K562 (cell line): ENCODE data around the gene CXCR6. TPM values are rescaled to one million over a fixed set of nuclear protein-coding genes. Genes with fewer than 3 reads are reported as not detected.

Source experiments
- ATAC-seq: fragments of 200-7000 bp; cut with Tn5 transposase; 3 replicates; pipeline ENCODE4 v1.9.1; 2020; ENCODE audit warnings: moderate library complexity
- BruUV-seq: library from RNA; stranded (reverse); fragments of 400-500 nt; replicated peaks from 2 replicates; lab custom pipeline; 2021; lab: Mats Ljungman, UMichigan
- CTCF ChIA-PET: fragments of 300-600 bp; formaldehyde crosslinking; extraction: SDS; loops from one replicate; lab custom pipeline; 2021; ENCODE audit warnings: low intra/inter-chr PET ratio; lab: Yijun Ruan, JAX
- POLR2A ChIA-PET: fragments of 300-600, 350-650 bp; sonication (Branson Sonifier 250); formaldehyde crosslinking; extraction: SDS; loops from one replicate; lab custom pipeline; 2021; ENCODE audit warnings: antibody characterized with exemption, inconsistent platforms; lab: Yijun Ruan, JAX
- DNase-seq, 4 experiments: peaks; one replicate each; pipeline versions ENCODE4 v3.0.0 to v3.0.0-alpha.2; 2011 to 2018; ENCODE audit warnings: low spot score in 3 of 4, mixed read lengths in 3 of 4; ENCODE audit errors: extremely low read depth in 1 of 4
- FAIRE-seq: peaks from 2 replicates; lab custom pipeline; 2011; peaks lifted over from hg19 to GRCh38; lab: Jason Lieb, UNC
- H2AFZ ChIP-seq: 2 replicates; pipeline ENCODE4 v1.6.0; 2011; ENCODE audit warnings: low read depth, low read length, control low read depth, inconsistent platforms
- H3K27ac ChIP-seq: fragments of 200-600 bp; 3 replicates; pipeline ENCODE4 v1.8.0; 2011; ENCODE audit warnings: low read depth, mild to moderate bottlenecking, control low read depth, inconsistent platforms, low read length, moderate library complexity, mixed read lengths; ENCODE audit errors: extremely low read depth
- H3K27me3 ChIP-seq, 2 experiments: fragments of 300-600 bp in 1 of 2; 2 replicates in 1 of 2; 3 replicates in 1 of 2; pipeline versions ENCODE4 v1.6.0 to v1.8.0; 2011; ENCODE audit warnings: inconsistent platforms in 2 of 2, low read length in 2 of 2, mild to moderate bottlenecking in 1 of 2, mixed read lengths in 1 of 2, moderate library complexity in 1 of 2; ENCODE audit not compliant: control insufficient read depth in 2 of 2, insufficient read depth in 2 of 2
- H3K36me3 ChIP-seq: fragments of 300-600 bp; 3 replicates; pipeline ENCODE4 v1.8.0; 2011; ENCODE audit warnings: mild to moderate bottlenecking, low read length, inconsistent platforms; ENCODE audit not compliant: control insufficient read depth, insufficient read depth
- H3K4me1 ChIP-seq, 2 experiments: fragments of 200-600 bp in 1 of 2; replicated peaks in 1 of 2; 2 replicates in 1 of 2; 3 replicates in 1 of 2; pipeline versions ENCODE4 v1.5.1 to v1.8.0; 2011; ENCODE audit warnings: inconsistent platforms in 2 of 2, low read length in 2 of 2, mild to moderate bottlenecking in 1 of 2, mixed read lengths in 1 of 2, moderate library complexity in 1 of 2; ENCODE audit not compliant: control insufficient read depth in 2 of 2, insufficient read depth in 2 of 2
- H3K4me2 ChIP-seq: 2 replicates; pipeline ENCODE4 v1.6.1; 2011; ENCODE audit warnings: low read length, control low read depth, inconsistent platforms, mixed read lengths; ENCODE audit not compliant: insufficient read depth
- H3K4me3 ChIP-seq: fragments of 200-600 bp; sonication (generic), shearing (Covaris generic); 2 replicates; pipeline ENCODE4 v1.5.1; 2016; ENCODE audit warnings: control low read depth, inconsistent platforms
- H3K79me2 ChIP-seq: fragments of 200-600 bp; 3 replicates; pipeline ENCODE4 v1.8.0; 2011; ENCODE audit warnings: low read length, inconsistent platforms; ENCODE audit not compliant: control insufficient read depth, insufficient read depth
- H3K9ac ChIP-seq, 2 experiments: 2 replicates each; pipeline versions ENCODE4 v1.6.0 to v1.6.1; 2011; ENCODE audit warnings: low read depth in 2 of 2, low read length in 2 of 2, control low read depth in 1 of 2, inconsistent platforms in 1 of 2, mild to moderate bottlenecking in 1 of 2, mixed read lengths in 1 of 2; ENCODE audit not compliant: insufficient read depth in 1 of 2
- H3K9me1 ChIP-seq: one replicate; pipeline ENCODE4 v1.6.0; 2011; ENCODE audit warnings: inconsistent platforms, mild to moderate bottlenecking, low read length, moderate library complexity; ENCODE audit not compliant: control insufficient read depth, insufficient read depth
- H3K9me3 ChIP-seq: replicated peaks from 2 replicates; pipeline ENCODE4 v1.5.1; 2011; ENCODE audit warnings: low read depth, low read length, inconsistent platforms; ENCODE audit not compliant: control insufficient read depth, insufficient read depth
- H4K20me1 ChIP-seq: replicated peaks from 2 replicates; pipeline ENCODE4 v1.6.1; 2011; ENCODE audit warnings: low read length, inconsistent platforms, mixed read lengths; ENCODE audit not compliant: control insufficient read depth, insufficient read depth
- ERF ChIP-seq: fragments of 450-650 bp; formaldehyde crosslinking; IDR thresholded peaks from 2 replicates; pipeline ENCODE4 v1.4.0; 2020; ENCODE audit warnings: mild to moderate bottlenecking, mixed read lengths
- NR1H2 ChIP-seq: sonication (generic); formaldehyde crosslinking; IDR thresholded peaks from 2 replicates; pipeline ENCODE4 v1.4.0; 2020; ENCODE audit warnings: mild to moderate bottlenecking, missing genetic modification reagents
- PML ChIP-seq: IDR thresholded peaks from 2 replicates; pipeline ENCODE4 v1.6.1; 2012; ENCODE audit warnings: low read length, inconsistent platforms
- STAG1 ChIP-seq: sonication (generic); formaldehyde crosslinking; IDR thresholded peaks from 2 replicates; pipeline ENCODE4 v1.5.0; 2020; ENCODE audit warnings: missing genetic modification reagents, borderline replicate concordance
- TEAD1 ChIP-seq, 2 experiments: fragments of 450-650 bp in 1 of 2; sonication (generic) in 1 of 2; formaldehyde crosslinking; IDR thresholded peaks; 2 replicates each; pipeline versions ENCODE4 v1.4.0 to v1.8.0; 2020 to 2022; ENCODE audit warnings: mild to moderate bottlenecking in 2 of 2, missing genetic modification reagents in 1 of 2
- XRCC4 ChIP-seq: IDR thresholded peaks from one replicate; pipeline ENCODE4 v1.6.1; 2011; ENCODE audit not compliant: insufficient read depth, insufficient read length; ENCODE audit errors: extremely low read depth
- ZNF253 ChIP-seq: fragments of 250-450 bp; sonication (Bioruptor Pico); conservative IDR thresholded peaks from 2 replicates; pipeline ENCODE4 v1.6.1; 2021; ENCODE audit warnings: mild to moderate bottlenecking
- WGBS: fragments of 100-300 bp; shearing (Covaris generic); methylation state at CpG from one replicate; pipeline ENCODE4 v1.1.6; 2016; ENCODE audit warnings: low coverage, mixed read lengths; ENCODE audit not compliant: insufficient coverage; ENCODE audit errors: missing lambda C conversion rate; 5-methylcytosine and 5-hydroxymethylcytosine counted together
- in situ Hi-C: fragments of 300-500 bp; cut with MboI; formaldehyde crosslinking; loops from 4 replicates; pipeline ENCODE4 v1.15.0; 2018; ENCODE audit warnings: inconsistent platforms, mixed read lengths
- intact Hi-C: fragments of 100-400 bp; cut with micrococcal nuclease; formaldehyde crosslinking; loops from 2 replicates; pipeline ENCODE4 v1.14.2; 2022
- polyA plus RNA-seq, 8 experiments: library from polyadenylated mRNA; depleted of rRNA in 4 of 8; stranded (reverse) in 5 of 8; unstranded in 3 of 8; fragments of >200 nt; fragmentation: Nextera tagmentation in 2 of 8; fragmentation: Illumina TruSeq in 1 of 8; extraction: Ambion mirVana in 2 of 8; extraction: Trizol in 1 of 8; gene quantifications; 2 replicates each; pipeline versions ENCODE4 v1.2.1 to v1.2.3, GENCODE V29; 2011 to 2014; ENCODE audit warnings: inconsistent platforms in 1 of 8, missing spikeins in 1 of 8
- total RNA-seq, 7 experiments: library from RNA; depleted of rRNA in 6 of 7; stranded (reverse); fragments of >200 nt in 6 of 7; fragmentation: Illumina TruSeq in 2 of 7; extraction: Trizol in 2 of 7; gene quantifications; 2 replicates each; pipeline versions ENCODE4 v1.2.1 to v1.2.3, GENCODE V29; 2011 to 2021; ENCODE audit warnings: low replicate concordance in 1 of 7

Gene CXCR6
- total and polyA plus RNA-seq, 9 of the 15 experiments (the other 6 are each of a cell fraction or from before 2014, with no cell fraction given): 0.28 TPM; not detected in 8

DNA sequence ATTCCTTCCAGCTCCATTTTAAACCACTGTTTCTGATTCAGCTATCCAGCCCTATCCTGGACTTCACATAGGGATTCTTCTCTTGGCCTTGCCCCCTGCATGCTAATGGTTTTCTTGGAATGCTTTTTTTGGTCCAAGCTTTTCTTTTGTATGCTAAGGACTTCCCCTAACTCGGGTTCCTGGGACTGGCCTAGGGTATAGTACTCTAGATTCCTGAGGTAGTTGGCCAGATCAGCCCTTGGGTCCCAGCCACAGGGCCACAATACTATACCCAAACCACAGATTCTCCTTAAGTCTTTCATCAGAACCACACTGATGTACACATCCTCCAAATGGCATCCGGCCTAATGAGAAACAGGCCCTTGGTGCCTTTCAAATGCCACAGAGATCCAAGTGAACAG lies 49.6 kb downstream of the CXCR6 start:
- WGBS: 61% methylated on average over 2 of the region's 2 CpGs
- ChIA-PET CTCF (no interaction called here), POLR2A (interaction anchor here (0.6 to 1.4 kb wide), 2 partner anchors 9 to 18 kb away, joined by 3 to 4 read pairs; no protein-coding TSS in a partner anchor)
- H3K9me1 ChIP-seq: peaks cover 15% of the 10 kb centered on the region
- H3K27ac ChIP-seq: no peak overlapping the region
- peaks cover 11% of the 10 kb centered on the region; the same call in 1 of the 3 replicates for H3K36me3 ChIP-seq
- H3K9ac ChIP-seq: no peak overlapping the region
- peaks cover 0 to 5% of the 10 kb centered on the region in 2 experiments; a peak in 1 of 5 replicates for H3K27me3 ChIP-seq
- FAIRE-seq: no peak
- H3K4me1 ChIP-seq: peaks cover 28 to 35% of the 10 kb centered on the region in 2 experiments
- H4K20me1 ChIP-seq: peaks cover 8% of the 10 kb centered on the region
- TF ChIP-seq STAG1 (CRISPR knock-in tag) (no peak), PML (no peak), ERF (CRISPR knock-in tag) (no peak), TEAD1 (CRISPR knock-in tag; IDR thresholded peaks at IDR 0.05) (no peak), NR1H2 (CRISPR knock-in tag) (no peak), ZNF253 (CRISPR knock-in tag) (no peak), XRCC4 (no peak)
- peaks cover 71% of the 10 kb centered on the region for H3K79me2 ChIP-seq
- H3K4me2 ChIP-seq: no peak overlapping the region
- no TSS peak for BruUV-seq
- no peak overlapping the region for H2AFZ ChIP-seq
- DNase-seq: no peak
- ATAC-seq: no peak
- in situ Hi-C loops (no loop called here), intact Hi-C loops (no loop called here)
- no peak overlapping the region for H3K4me3 ChIP-seq
- no peaks in the 10 kb centered on the region for H3K9me3 ChIP-seq
